ENCODE results near the gene MAP7. TPM values are rescaled to one million over a fixed set of nuclear protein-coding genes. Genes with fewer than 3 reads are reported as not detected.

The MAP7 gene
- total RNA-seq, 1 donor from 2014 or later = 1.3 TPM

GRCh38 chr6:136424901-136425300 lies 125.3 kb downstream of the MAP7 start:
- DNase-seq (ENCODE audit: low read depth, low spot score) = no peak
- Mint-ChIP-seq H3K4me3 (no peak overlapping the region), H3K27ac (ENCODE audit: unreplicated experiment) (no peak overlapping the region), H3K9me3 (no peaks in the 10 kb centered on the region), H3K4me1 (no peaks in the 10 kb centered on the region), H3K27me3 (ENCODE audit: low read depth) (no peaks in the 10 kb centered on the region), H3K36me3 (ENCODE audit: low read depth) (no peaks in the 10 kb centered on the region)
- TF ChIP-seq, protein P1, sequence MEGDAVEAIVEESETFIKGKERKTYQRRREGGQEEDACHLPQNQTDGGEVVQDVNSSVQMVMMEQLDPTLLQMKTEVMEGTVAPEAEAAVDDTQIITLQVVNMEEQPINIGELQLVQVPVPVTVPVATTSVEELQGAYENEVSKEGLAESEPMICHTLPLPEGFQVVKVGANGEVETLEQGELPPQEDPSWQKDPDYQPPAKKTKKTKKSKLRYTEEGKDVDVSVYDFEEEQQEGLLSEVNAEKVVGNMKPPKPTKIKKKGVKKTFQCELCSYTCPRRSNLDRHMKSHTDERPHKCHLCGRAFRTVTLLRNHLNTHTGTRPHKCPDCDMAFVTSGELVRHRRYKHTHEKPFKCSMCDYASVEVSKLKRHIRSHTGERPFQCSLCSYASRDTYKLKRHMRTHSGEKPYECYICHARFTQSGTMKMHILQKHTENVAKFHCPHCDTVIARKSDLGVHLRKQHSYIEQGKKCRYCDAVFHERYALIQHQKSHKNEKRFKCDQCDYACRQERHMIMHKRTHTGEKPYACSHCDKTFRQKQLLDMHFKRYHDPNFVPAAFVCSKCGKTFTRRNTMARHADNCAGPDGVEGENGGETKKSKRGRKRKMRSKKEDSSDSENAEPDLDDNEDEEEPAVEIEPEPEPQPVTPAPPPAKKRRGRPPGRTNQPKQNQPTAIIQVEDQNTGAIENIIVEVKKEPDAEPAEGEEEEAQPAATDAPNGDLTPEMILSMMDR (conservative IDR thresholded peaks at IDR 0.05) = no peak

DNA sequence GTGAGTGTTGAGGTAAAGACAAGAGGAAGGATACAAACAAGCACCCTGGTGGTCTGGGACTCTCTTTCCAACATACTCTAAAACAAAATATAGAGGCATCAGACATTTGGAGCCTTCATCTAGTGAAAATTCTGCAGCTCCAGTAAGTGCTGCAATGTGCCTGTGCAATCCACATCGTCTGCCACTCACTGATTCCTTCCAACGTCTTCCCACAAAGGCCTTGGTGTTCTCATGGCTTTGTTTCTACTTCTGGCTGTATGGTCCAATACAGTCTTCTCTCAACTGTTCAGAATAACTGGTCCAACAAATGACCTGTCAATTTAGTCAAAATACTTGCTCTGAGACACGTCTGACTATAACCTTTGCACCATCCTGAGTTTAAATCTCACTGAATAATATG lies 125.8 kb downstream of the MAP7 start:
- H3K4me1 Mint-ChIP-seq = no peaks in the 10 kb centered on the region
- DNase-seq (ENCODE audit: low read depth, low spot score) = no peak
- H3K9me3 Mint-ChIP-seq = no peaks in the 10 kb centered on the region
- no peaks in the 10 kb centered on the region for H3K27me3 Mint-ChIP-seq (ENCODE audit: low read depth)
- H3K4me3 Mint-ChIP-seq = no peak overlapping the region
- H3K36me3 Mint-ChIP-seq (ENCODE audit: low read depth) = no peaks in the 10 kb centered on the region
- H3K27ac Mint-ChIP-seq (ENCODE audit: unreplicated experiment) = no peak overlapping the region
- TF ChIP-seq, protein P1 (conservative IDR thresholded peaks at IDR 0.05) = no peak

DNA sequence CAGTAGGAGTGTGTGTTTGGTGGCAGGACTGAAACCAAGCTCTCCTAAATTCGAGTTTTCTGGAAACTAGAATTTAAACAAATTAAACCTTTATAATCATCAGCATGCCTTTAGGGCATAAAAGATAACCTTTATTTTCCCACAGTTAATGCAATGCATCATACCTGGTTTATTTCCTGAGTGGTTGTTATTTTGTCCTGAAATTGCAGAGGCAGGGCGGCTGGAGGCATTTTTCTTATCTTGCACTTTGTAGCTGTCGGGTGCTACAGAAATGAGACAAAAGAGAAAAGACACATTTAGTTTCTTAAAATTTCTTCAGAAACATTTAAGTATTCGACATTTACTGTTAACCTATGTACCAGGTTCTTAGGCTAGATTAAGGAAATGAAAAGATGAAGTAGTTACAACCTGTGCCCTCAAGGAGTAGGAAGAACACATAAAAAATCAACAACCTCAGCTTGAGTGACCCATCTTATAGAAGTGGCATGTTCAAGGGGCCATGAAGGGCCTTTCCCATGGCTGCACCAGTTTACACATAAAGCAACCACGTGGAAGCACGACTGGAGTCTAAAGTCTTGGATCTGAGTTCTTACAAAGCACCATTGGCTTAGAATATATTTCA lies 128.6 kb downstream of the MAP7 start:
- Mint-ChIP-seq H3K27me3 (ENCODE audit: low read depth) (no peaks in the 10 kb centered on the region), H3K4me1 (no peaks in the 10 kb centered on the region), H3K27ac (ENCODE audit: unreplicated experiment) (no peak overlapping the region), H3K9me3 (no peaks in the 10 kb centered on the region), H3K36me3 (ENCODE audit: low read depth) (no peaks in the 10 kb centered on the region), H3K4me3 (no peak overlapping the region)
- TF ChIP-seq, protein P1 (conservative IDR thresholded peaks at IDR 0.05) = no peak
- no peak for DNase-seq (ENCODE audit: low read depth, low spot score)

GRCh38 chr6:136420853-136421252 lies 129.4 kb downstream of the MAP7 start:
- TF ChIP-seq, protein P1 (conservative IDR thresholded peaks at IDR 0.05) = no peak
- Mint-ChIP-seq H3K27ac (ENCODE audit: unreplicated experiment) (no peak overlapping the region), H3K4me1 (no peaks in the 10 kb centered on the region), H3K36me3 (ENCODE audit: low read depth) (no peaks in the 10 kb centered on the region), H3K9me3 (no peaks in the 10 kb centered on the region), H3K4me3 (no peak overlapping the region), H3K27me3 (ENCODE audit: low read depth) (no peaks in the 10 kb centered on the region)
- DNase-seq (ENCODE audit: low read depth, low spot score) = no peak

DNA sequence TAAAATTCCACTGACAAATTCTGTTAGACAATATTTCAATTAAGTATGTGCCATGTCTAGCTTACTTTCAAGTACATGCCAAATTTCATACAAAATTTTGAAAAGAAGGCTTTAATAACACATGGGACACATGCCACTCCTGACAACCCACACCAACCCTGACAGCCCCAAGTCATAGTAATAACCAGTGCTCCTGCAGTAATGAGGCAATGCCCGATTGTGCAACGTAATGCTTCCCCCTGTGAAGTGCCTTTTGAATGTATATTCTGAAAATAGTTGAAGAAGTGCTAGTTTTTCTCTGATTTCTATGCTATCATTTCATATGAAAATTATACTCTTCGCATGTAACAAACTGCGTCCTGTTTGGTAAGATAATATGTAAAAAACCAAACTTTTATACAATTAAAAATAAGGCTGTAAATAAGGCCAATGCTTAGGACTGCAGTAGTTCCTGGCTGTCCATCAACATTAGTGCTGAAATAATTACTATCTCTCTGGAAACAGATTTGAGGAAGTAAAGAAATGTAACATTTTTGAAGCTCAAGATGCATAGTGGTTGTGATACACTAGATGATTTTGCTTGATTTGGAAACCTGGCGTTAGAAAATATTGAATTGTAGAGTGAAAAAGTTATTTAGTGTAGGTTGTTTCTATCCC lies 134.7 kb downstream of the MAP7 start:
- TF ChIP-seq, protein P1 (conservative IDR thresholded peaks at IDR 0.05) = no peak
- Mint-ChIP-seq H3K9me3 (no peaks in the 10 kb centered on the region), H3K27me3 (ENCODE audit: low read depth) (peaks cover 3% of the 10 kb centered on the region), H3K36me3 (ENCODE audit: low read depth) (no peaks in the 10 kb centered on the region), H3K27ac (ENCODE audit: unreplicated experiment) (no peak overlapping the region), H3K4me3 (no peak overlapping the region), H3K4me1 (no peaks in the 10 kb centered on the region)
- DNase-seq (ENCODE audit: low read depth, low spot score) = no peak
